ENCODE results near the gene RPA1. TPM values are rescaled to one million over a fixed set of nuclear protein-coding genes. Genes with fewer than 3 reads are reported as not detected.

RPA1 gene
- total and polyA plus RNA-seq, 2 experiments from 2014 or later, result 15.2 to 33.6 TPM

DNA sequence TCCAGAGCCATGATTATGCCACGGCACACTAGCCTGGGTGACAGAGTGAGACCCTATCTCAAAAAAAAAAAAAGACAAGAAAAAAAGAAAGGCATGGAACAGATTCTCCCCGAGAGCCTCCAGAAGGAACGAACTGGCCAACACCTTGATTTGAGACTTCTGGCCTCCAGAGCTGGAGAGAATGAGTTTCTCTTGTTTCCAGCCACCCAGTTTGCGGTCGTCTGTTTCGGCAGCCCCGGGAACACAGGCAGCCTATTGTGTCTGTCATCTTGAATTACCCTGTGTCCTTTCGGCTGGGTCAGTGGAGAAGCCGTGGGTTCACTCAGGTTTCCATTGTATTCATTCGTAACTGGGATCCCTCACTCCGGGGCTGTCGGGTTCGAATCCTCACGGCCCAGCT, 83.9 kb downstream of the RPA1 start:
- Histone ChIP-seq H3K4me2 (no peak overlapping the region), H3K27me3 (peaks cover 52% of the 10 kb centered on the region), H3K27ac (no peak overlapping the region), H3K9me3 (ENCODE audit: low read depth) (no peaks in the 10 kb centered on the region), H2AFZ (no peak overlapping the region), H3K36me3 (replicated peaks; ENCODE audit: insufficient read depth, low read depth) (no peaks in the 10 kb centered on the region), H3K4me1 (ENCODE audit: insufficient read depth) (no peaks in the 10 kb centered on the region), H4K20me1 (ENCODE audit: insufficient read depth, poor library complexity, severe bottlenecking) (no peaks in the 10 kb centered on the region), H3K4me3 (no peak overlapping the region), H3K9me2 (replicated peaks; ENCODE audit: insufficient read depth) (no peaks in the 10 kb centered on the region), H3K79me2 (no peaks in the 10 kb centered on the region)
- WGBS (ENCODE audit: low lambda C conversion rate, missing lambda C conversion rate), result 86% methylated on average over 14 of the region's 14 CpGs
- TF ChIP-seq, protein P1, sequence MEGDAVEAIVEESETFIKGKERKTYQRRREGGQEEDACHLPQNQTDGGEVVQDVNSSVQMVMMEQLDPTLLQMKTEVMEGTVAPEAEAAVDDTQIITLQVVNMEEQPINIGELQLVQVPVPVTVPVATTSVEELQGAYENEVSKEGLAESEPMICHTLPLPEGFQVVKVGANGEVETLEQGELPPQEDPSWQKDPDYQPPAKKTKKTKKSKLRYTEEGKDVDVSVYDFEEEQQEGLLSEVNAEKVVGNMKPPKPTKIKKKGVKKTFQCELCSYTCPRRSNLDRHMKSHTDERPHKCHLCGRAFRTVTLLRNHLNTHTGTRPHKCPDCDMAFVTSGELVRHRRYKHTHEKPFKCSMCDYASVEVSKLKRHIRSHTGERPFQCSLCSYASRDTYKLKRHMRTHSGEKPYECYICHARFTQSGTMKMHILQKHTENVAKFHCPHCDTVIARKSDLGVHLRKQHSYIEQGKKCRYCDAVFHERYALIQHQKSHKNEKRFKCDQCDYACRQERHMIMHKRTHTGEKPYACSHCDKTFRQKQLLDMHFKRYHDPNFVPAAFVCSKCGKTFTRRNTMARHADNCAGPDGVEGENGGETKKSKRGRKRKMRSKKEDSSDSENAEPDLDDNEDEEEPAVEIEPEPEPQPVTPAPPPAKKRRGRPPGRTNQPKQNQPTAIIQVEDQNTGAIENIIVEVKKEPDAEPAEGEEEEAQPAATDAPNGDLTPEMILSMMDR (IDR thresholded peaks at IDR 0.05; ENCODE audit: poor library complexity), result no peak
- TF ChIP-seq EZH2 (IDR thresholded peaks at IDR 0.05; ENCODE audit: borderline replicate concordance), result no peak
- no peak for TF ChIP-seq EZH2phosphoT487 (IDR thresholded peaks at IDR 0.05; ENCODE audit: low read depth, severe bottlenecking, unreplicated experiment)
- no peak for DNase-seq (ENCODE audit: low spot score)

DNA sequence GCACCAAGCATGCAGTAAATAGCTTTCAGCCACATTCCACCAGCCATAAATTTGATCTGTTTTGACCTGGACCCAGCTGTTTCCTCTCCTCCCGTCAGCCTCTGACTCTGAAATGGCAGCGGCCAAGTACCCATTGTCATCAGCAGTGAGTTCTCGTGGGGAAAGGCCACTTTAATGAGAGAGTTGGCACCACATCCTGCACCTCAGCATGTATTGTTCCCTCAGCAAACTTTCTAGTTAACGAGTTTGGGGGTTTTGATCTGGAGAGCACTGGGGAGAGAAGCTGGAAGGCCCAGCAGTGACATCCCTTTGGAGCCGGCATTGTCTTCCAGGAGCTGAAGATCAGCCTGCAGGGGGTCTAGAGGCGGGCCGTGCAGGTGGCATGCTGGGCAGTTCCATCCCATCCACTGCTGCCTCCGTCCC, 84.9 kb downstream of the RPA1 start:
- Histone ChIP-seq H2AFZ (no peak overlapping the region), H4K20me1 (ENCODE audit: insufficient read depth, poor library complexity, severe bottlenecking) (no peaks in the 10 kb centered on the region), H3K9me2 (replicated peaks; ENCODE audit: insufficient read depth) (no peaks in the 10 kb centered on the region), H3K4me1 (ENCODE audit: insufficient read depth) (no peaks in the 10 kb centered on the region), H3K79me2 (no peaks in the 10 kb centered on the region), H3K36me3 (replicated peaks; ENCODE audit: insufficient read depth, low read depth) (no peaks in the 10 kb centered on the region), H3K9me3 (ENCODE audit: low read depth) (no peaks in the 10 kb centered on the region), H3K4me2 (no peak overlapping the region), H3K27me3 (peaks cover 49% of the 10 kb centered on the region), H3K27ac (no peak overlapping the region), H3K4me3 (no peak overlapping the region)
- WGBS (ENCODE audit: low lambda C conversion rate, missing lambda C conversion rate), result 43% methylated on average over 8 of the region's 8 CpGs
- no peak for DNase-seq (ENCODE audit: low spot score)
- no peak for TF ChIP-seq EZH2 (IDR thresholded peaks at IDR 0.05; ENCODE audit: borderline replicate concordance)
- TF ChIP-seq EZH2phosphoT487 (IDR thresholded peaks at IDR 0.05; ENCODE audit: low read depth, severe bottlenecking, unreplicated experiment), result no peak
- TF ChIP-seq, protein P1 (IDR thresholded peaks at IDR 0.05; ENCODE audit: poor library complexity), result no peak

GRCh38 chr17:1915889-1916288, 86.1 kb downstream of the RPA1 start:
- WGBS (ENCODE audit: low lambda C conversion rate, missing lambda C conversion rate), result 81% methylated on average over 12 of the region's 12 CpGs
- Histone ChIP-seq H3K4me3 (no peak overlapping the region), H3K9me3 (ENCODE audit: low read depth) (no peaks in the 10 kb centered on the region), H3K4me2 (no peak overlapping the region), H3K9me2 (replicated peaks; ENCODE audit: insufficient read depth) (no peaks in the 10 kb centered on the region), H3K79me2 (no peaks in the 10 kb centered on the region), H3K4me1 (ENCODE audit: insufficient read depth) (no peaks in the 10 kb centered on the region), H3K36me3 (replicated peaks; ENCODE audit: insufficient read depth, low read depth) (no peaks in the 10 kb centered on the region), H3K27ac (no peak overlapping the region), H4K20me1 (ENCODE audit: insufficient read depth, poor library complexity, severe bottlenecking) (no peaks in the 10 kb centered on the region), H2AFZ (no peak overlapping the region), H3K27me3 (peaks cover 42% of the 10 kb centered on the region)
- no peak for DNase-seq (ENCODE audit: low spot score)
- TF ChIP-seq EZH2phosphoT487 (IDR thresholded peaks at IDR 0.05; ENCODE audit: low read depth, severe bottlenecking, unreplicated experiment), result no peak
- no peak for TF ChIP-seq EZH2 (IDR thresholded peaks at IDR 0.05; ENCODE audit: borderline replicate concordance)

DNA sequence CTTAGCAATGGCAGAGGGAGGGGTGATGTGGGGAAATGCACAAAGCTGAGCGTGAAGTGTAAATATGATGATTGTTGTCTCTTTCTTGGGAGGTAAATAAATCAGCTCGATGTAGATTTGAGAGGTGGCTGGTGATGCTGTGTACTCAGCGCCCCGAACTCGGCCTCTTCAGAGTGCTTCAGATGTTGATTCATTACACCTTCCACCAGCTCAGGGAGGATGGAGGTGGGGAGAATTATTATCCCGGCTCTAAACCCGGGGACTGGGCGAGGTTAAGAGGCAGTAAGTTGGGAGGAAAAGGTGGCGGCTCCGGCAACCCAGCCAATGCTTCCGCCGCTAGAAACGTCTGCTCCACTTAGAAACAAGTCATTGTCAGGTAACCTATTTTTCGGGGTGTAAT, 86.5 kb downstream of the RPA1 start:
- H3K79me2 ChIP-seq, result no peaks in the 10 kb centered on the region
- H4K20me1 ChIP-seq (ENCODE audit: insufficient read depth, poor library complexity, severe bottlenecking), result no peaks in the 10 kb centered on the region
- H3K4me1 ChIP-seq (ENCODE audit: insufficient read depth), result no peaks in the 10 kb centered on the region
- no peak for DNase-seq (ENCODE audit: low spot score)
- H3K27ac ChIP-seq, result no peak overlapping the region
- H3K36me3 ChIP-seq (replicated peaks; ENCODE audit: insufficient read depth, low read depth), result no peaks in the 10 kb centered on the region
- H2AFZ ChIP-seq, result no peak overlapping the region
- WGBS (ENCODE audit: low lambda C conversion rate, missing lambda C conversion rate), result 71% methylated on average over 14 of the region's 14 CpGs
- no peaks in the 10 kb centered on the region for H3K9me3 ChIP-seq (ENCODE audit: low read depth)
- no peak overlapping the region for H3K4me2 ChIP-seq
- H3K4me3 ChIP-seq, result no peak overlapping the region
- TF ChIP-seq EZH2 (IDR thresholded peaks at IDR 0.05; ENCODE audit: borderline replicate concordance), result no peak
- TF ChIP-seq, protein P1 (IDR thresholded peaks at IDR 0.05; ENCODE audit: poor library complexity), result no peak
- TF ChIP-seq EZH2phosphoT487 (IDR thresholded peaks at IDR 0.05; ENCODE audit: low read depth, severe bottlenecking, unreplicated experiment), result no peak
- no peaks in the 10 kb centered on the region for H3K9me2 ChIP-seq (replicated peaks; ENCODE audit: insufficient read depth)
- peaks cover 41% of the 10 kb centered on the region for H3K27me3 ChIP-seq
